A549 (cell line): Measurements from ENCODE around the gene MOB1A. TPM values are rescaled to one million over a fixed set of nuclear protein-coding genes. Genes with fewer than 3 reads are reported as not detected.

Experiments
- ATAC-seq, 2 experiments: fragments of 200-7000 bp in 1 of 2; fragments of >200 bp in 1 of 2; cut with Nextera tagmentation in 1 of 2; cut with Tn5 transposase in 1 of 2; 3 replicates each; pipeline versions ENCODE4 v1.8.0 to v1.9.1; 2018 to 2020; ENCODE audit warnings: mild to moderate bottlenecking in 1 of 2, moderate library complexity in 1 of 2
- CTCF ChIA-PET: fragments of 300-600 bp; sonication (Branson Sonifier 250); formaldehyde crosslinking; extraction: SDS; loops from one replicate; lab custom pipeline; 2021; ENCODE audit warnings: antibody characterized with exemption, inconsistent platforms; lab: Yijun Ruan, JAX
- POLR2A ChIA-PET: fragments of 350-600 bp; formaldehyde crosslinking; extraction: SDS; loops from one replicate; lab custom pipeline; 2021; ENCODE audit warnings: antibody characterized with exemption, inconsistent platforms; lab: Yijun Ruan, JAX
- DNase-seq, 2 experiments: peaks; one replicate each; pipeline versions ENCODE4 v3.0.0 to v3.0.0-alpha.2; 2011 to 2016; ENCODE audit warnings: low read depth in 1 of 2, low spot score in 1 of 2
- FAIRE-seq: peaks from 2 replicates; lab custom pipeline; 2011; peaks lifted over from hg19 to GRCh38; lab: Jason Lieb, UNC
- H3K27ac ChIP-seq, 2 experiments: fragments of >200 bp; sonication (Bioruptor Twin); formaldehyde crosslinking; 3 replicates each; pipeline ENCODE4 v1.5.1; 2016 to 2017
- H3K4me1 ChIP-seq: fragments of >200 bp; sonication (Bioruptor Twin); formaldehyde crosslinking; 3 replicates; pipeline ENCODE4 v1.6.1; 2016
- H3K4me2 ChIP-seq: fragments of >200 bp; sonication (Bioruptor Twin); formaldehyde crosslinking; 3 replicates; pipeline ENCODE4 v1.6.1; 2016
- H3K4me3 ChIP-seq: fragments of >200 bp; sonication (Bioruptor Twin); formaldehyde crosslinking; 3 replicates; pipeline ENCODE4 v1.5.1; 2016
- H3K9me3 ChIP-seq: fragments of >200 bp; sonication (Bioruptor Twin); formaldehyde crosslinking; 3 replicates; pipeline ENCODE4 v1.6.1; 2016
- CHD2 ChIP-seq: fragments of 150-350 bp; IDR thresholded peaks from 2 replicates; pipeline ENCODE4 v1.6.1; 2014; ENCODE audit warnings: low read length; ENCODE audit not compliant: partially characterized antibody
- ESRRA ChIP-seq: fragments of 150-350 bp; IDR thresholded peaks from 2 replicates; pipeline ENCODE4 v1.6.1; 2014; ENCODE audit warnings: mild to moderate bottlenecking, low read length, borderline replicate concordance
- FOSB ChIP-seq: fragments of 250-450 bp; sonication (Bioruptor Pico); IDR thresholded peaks from 2 replicates; pipeline ENCODE4 v1.5.0; 2020; ENCODE audit warnings: mild to moderate bottlenecking, moderate library complexity
- FOSL2 ChIP-seq, 2 experiments: fragments of 450-650 bp in 1 of 2; fragments of >200 bp in 1 of 2; sonication (Bioruptor Twin) in 1 of 2; formaldehyde crosslinking; IDR thresholded peaks; 2 replicates each; pipeline versions ENCODE4 v1.5.0 to v1.6.1; 2016 to 2020; ENCODE audit warnings: mild to moderate bottlenecking in 1 of 2, moderate library complexity in 1 of 2
- GATA3 ChIP-seq: IDR thresholded peaks from 2 replicates; pipeline ENCODE4 v1.6.1; 2012; ENCODE audit warnings: borderline replicate concordance
- HDAC2 ChIP-seq: fragments of 200-600 bp; sonication (generic); IDR thresholded peaks from 2 replicates; pipeline ENCODE4 v1.6.1; 2016
- HEYL ChIP-seq: fragments of 250-450 bp; sonication (Bioruptor Pico); IDR thresholded peaks from 2 replicates; pipeline ENCODE4 v1.8.0; 2021; ENCODE audit warnings: mild to moderate bottlenecking, moderate library complexity
- JUN ChIP-seq, 2 experiments: fragments of >200 bp; sonication (Bioruptor Twin); formaldehyde crosslinking; IDR thresholded peaks; 2 replicates in 1 of 2; 3 replicates in 1 of 2; pipeline ENCODE4 v1.6.1; 2016 to 2017
- MYC ChIP-seq: IDR thresholded peaks from 2 replicates; pipeline ENCODE4 v1.6.1; 2012; ENCODE audit warnings: mild to moderate bottlenecking, inconsistent platforms, low read length, improper control_type of control experiment, borderline replicate concordance
- NFE2L2 ChIP-seq: fragments of 150-350 bp; conservative IDR thresholded peaks from 2 replicates; pipeline ENCODE4 v1.6.1; 2014; ENCODE audit warnings: low read length
- PHF8 ChIP-seq: fragments of 200-600 bp; sonication (generic); IDR thresholded peaks from 2 replicates; pipeline ENCODE4 v1.6.1; 2016; ENCODE audit warnings: low read depth, mild to moderate bottlenecking, antibody characterized with exemption, moderate library complexity, borderline replicate concordance
- RAD21 ChIP-seq, 2 experiments: fragments of >200 bp in 1 of 2; sonication (Bioruptor Twin) in 1 of 2; formaldehyde crosslinking in 1 of 2; IDR thresholded peaks in 1 of 2; conservative IDR thresholded peaks in 1 of 2; 2 replicates in 1 of 2; 3 replicates in 1 of 2; pipeline ENCODE4 v1.6.1; 2012 to 2018; ENCODE audit warnings: inconsistent platforms in 1 of 2
- RNF2 ChIP-seq: fragments of 200-600 bp; sonication (generic); IDR thresholded peaks from 2 replicates; pipeline ENCODE4 v1.6.1; 2016; ENCODE audit warnings: low read depth, mild to moderate bottlenecking, antibody characterized with exemption, moderate library complexity, borderline replicate concordance
- SREBF2 ChIP-seq: fragments of 450-650 bp; IDR thresholded peaks from 2 replicates; pipeline ENCODE4 v1.6.1; 2014; ENCODE audit warnings: mild to moderate bottlenecking, moderate library complexity
- WGBS: methylation state at CpG from one replicate; pipeline ENCODE4 v1.1.6; 2017; ENCODE audit errors: missing lambda C conversion rate; 5-methylcytosine and 5-hydroxymethylcytosine counted together
- polyA plus RNA-seq, 4 experiments: library from polyadenylated mRNA; depleted of rRNA in 3 of 4; stranded (reverse); fragments of >200 nt; fragmentation: RNase III in 1 of 4; extraction: RNeasy Plus Mini Kit Qiagen cat#74134 plus additional on column Dnase treatment in 1 of 4; gene quantifications; 2 replicates in 3 of 4; 3 replicates in 1 of 4; pipeline ENCODE4 v1.2.3, GENCODE V29; 2011 to 2017
- TF ChIP-seq, protein P1 (sequence below): fragments of 450-650 bp; IDR thresholded peaks from 2 replicates; pipeline ENCODE4 v1.6.1; 2014; ENCODE audit warnings: antibody characterized with exemption
- TF ChIP-seq, protein P2 (sequence below): fragments of >200 bp; sonication (Bioruptor Twin); formaldehyde crosslinking; IDR thresholded peaks from 2 replicates; pipeline ENCODE4 v1.6.1; 2016
- TF ChIP-seq, protein P3 (sequence below): IDR thresholded peaks from 2 replicates; pipeline ENCODE4 v1.6.1; 2012
- TF ChIP-seq, protein P4 (sequence below): fragments of >200 bp; sonication (Bioruptor Twin); formaldehyde crosslinking; IDR thresholded peaks from 3 replicates; pipeline ENCODE4 v1.5.1; 2016

MOB1A gene
- polyA plus RNA-seq, 2 of the 4 experiments (the other 2 are of a cell fraction) = 72.6 to 108 TPM

DNA sequence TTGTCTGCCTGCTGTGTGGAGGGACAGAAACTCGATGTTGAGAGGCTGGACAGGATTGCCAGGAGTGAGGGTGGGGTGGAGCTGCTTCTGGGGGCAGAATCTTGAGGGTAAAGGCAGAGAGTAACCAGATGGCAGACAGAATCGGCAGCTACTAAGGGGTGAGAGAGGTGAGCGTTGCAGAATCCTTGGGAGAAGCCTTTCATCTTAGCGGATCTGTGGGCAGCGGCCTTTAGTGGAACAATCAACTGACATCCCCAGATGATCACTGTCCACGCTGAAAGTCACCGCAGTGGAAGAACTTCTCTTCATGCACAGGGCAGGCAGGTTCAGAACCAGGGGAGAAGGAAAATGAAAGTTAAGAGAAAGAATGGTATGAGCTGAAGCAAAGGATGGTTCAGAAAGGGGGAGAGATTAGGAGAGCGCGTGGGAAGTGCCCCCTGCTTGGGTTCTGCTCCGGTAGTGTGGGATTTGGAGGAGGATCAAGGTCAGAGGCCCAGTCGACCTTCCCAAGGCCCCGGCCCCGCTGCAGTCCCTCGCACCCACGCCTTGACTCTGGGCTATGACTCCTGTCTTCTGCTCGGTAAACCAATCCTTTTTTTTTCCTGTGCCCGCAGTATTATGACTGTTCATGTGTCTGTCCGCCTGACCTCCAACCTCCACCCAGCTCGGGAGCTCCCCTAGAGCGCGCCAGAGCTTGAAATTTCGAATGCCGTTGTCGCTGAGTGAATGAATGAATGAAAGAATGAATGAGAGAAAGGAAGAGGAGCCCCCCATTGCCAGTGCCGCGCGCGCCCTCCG lies 31.6 kb downstream of the MOB1A start:
- WGBS = 5% methylated on average over 29 of the region's 29 CpGs
- CTCF ChIA-PET = interaction anchor here (0.7 to 6.7 kb wide), 20 partner anchors 9 to 324 kb away, joined by 3 to 100 read pairs (median 4); partner anchors contain the start of gene MTHFD2
- peak overlapping the region; percentile 82 for H3K4me3 ChIP-seq
- POLR2A ChIA-PET = interaction anchor here (0.5 to 0.7 kb wide), 3 partner anchors 20 to 468 kb away, joined by 3 to 4 read pairs (median 3); no protein-coding TSS in a partner anchor
- peak overlapping the region; percentile 94 for H3K4me2 ChIP-seq
- no peak for TF ChIP-seq FOSL2 (IDR thresholded peaks at IDR 0.05)
- TF ChIP-seq FOSL2 (CRISPR knock-in tag; IDR thresholded peaks at IDR 0.05) = no peak
- TF ChIP-seq, protein P1, sequence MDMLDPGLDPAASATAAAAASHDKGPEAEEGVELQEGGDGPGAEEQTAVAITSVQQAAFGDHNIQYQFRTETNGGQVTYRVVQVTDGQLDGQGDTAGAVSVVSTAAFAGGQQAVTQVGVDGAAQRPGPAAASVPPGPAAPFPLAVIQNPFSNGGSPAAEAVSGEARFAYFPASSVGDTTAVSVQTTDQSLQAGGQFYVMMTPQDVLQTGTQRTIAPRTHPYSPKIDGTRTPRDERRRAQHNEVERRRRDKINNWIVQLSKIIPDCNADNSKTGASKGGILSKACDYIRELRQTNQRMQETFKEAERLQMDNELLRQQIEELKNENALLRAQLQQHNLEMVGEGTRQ = no peak
- no peak for TF ChIP-seq JUN (IDR thresholded peaks at IDR 0.05)
- no peak for TF ChIP-seq HEYL (CRISPR knock-in tag)
- TF ChIP-seq, protein P2, sequence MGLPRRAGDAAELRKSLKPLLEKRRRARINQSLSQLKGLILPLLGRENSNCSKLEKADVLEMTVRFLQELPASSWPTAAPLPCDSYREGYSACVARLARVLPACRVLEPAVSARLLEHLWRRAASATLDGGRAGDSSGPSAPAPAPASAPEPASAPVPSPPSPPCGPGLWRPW = no peak
- no peak for TF ChIP-seq ESRRA
- no peak for TF ChIP-seq PHF8
- TF ChIP-seq CHD2 = no peak
- TF ChIP-seq, protein P3, sequence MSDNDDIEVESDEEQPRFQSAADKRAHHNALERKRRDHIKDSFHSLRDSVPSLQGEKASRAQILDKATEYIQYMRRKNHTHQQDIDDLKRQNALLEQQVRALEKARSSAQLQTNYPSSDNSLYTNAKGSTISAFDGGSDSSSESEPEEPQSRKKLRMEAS = no peak
- TF ChIP-seq NFE2L2 = no peak
- TF ChIP-seq SREBF2 = no peak
- no peak for TF ChIP-seq GATA3
- TF ChIP-seq, protein P4, sequence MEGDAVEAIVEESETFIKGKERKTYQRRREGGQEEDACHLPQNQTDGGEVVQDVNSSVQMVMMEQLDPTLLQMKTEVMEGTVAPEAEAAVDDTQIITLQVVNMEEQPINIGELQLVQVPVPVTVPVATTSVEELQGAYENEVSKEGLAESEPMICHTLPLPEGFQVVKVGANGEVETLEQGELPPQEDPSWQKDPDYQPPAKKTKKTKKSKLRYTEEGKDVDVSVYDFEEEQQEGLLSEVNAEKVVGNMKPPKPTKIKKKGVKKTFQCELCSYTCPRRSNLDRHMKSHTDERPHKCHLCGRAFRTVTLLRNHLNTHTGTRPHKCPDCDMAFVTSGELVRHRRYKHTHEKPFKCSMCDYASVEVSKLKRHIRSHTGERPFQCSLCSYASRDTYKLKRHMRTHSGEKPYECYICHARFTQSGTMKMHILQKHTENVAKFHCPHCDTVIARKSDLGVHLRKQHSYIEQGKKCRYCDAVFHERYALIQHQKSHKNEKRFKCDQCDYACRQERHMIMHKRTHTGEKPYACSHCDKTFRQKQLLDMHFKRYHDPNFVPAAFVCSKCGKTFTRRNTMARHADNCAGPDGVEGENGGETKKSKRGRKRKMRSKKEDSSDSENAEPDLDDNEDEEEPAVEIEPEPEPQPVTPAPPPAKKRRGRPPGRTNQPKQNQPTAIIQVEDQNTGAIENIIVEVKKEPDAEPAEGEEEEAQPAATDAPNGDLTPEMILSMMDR = no peak
- no peak for TF ChIP-seq RNF2
- TF ChIP-seq HDAC2 = no peak
- TF ChIP-seq, all 56 proteins: peak for 0
- ATAC-seq (no peak; a peak in 3 of 6 replicates), FAIRE-seq (no peak), DNase-seq (peak in 1 of 2 experiments; percentile 28)
- H3K4me1 ChIP-seq = peaks cover 15% of the 10 kb centered on the region
- no peaks in the 10 kb centered on the region for H3K9me3 ChIP-seq
- H3K27ac ChIP-seq = peak overlapping the region; percentile 88 to 94

DNA sequence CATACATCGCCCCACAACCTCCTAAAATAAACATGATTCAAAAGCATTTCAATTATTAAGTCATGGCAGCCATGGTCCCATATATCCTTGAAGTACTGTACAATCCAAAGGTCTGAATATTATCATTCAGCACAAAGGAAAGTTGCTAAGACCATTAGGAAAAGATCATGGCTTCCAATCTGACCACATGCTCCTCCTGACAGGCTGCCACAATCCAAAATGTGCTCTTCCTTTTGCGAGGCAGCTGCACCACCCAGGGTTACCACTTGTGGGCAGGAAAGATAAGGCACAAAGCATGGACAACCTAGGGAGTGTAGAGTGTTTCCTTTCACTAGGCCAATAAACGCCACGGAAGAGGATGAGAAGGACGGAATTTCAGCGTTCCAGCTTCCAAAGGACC lies 36.3 kb downstream of the MOB1A start:
- Histone ChIP-seq H3K4me1 (peaks cover 9% of the 10 kb centered on the region; the same call in 2 of the 3 replicates), H3K27ac (no peak overlapping the region), H3K4me3 (no peak overlapping the region), H3K9me3 (no peaks in the 10 kb centered on the region), H3K4me2 (no peak overlapping the region)
- FAIRE-seq (peak; percentile 63), ATAC-seq (peak; percentile 64 to 74; a peak in 5 of 6 replicates), DNase-seq (peak; percentile 41 to 62)
- TF ChIP-seq, protein P3 = peak; percentile 40; the same call in 1 of the 2 replicates
- TF ChIP-seq PHF8 = no peak
- no peak; the same call in 1 of the 2 replicates for TF ChIP-seq MYC
- TF ChIP-seq RAD21 (conservative IDR thresholded peaks at IDR 0.05 in 1 of 2, IDR thresholded peaks at IDR 0.05 in 1 of 2) = peak in 1 of 2 experiments; percentile 30; a peak in 1 of 5 replicates
- no peak for TF ChIP-seq JUN (IDR thresholded peaks at IDR 0.05)
- no peak for TF ChIP-seq FOSB (CRISPR knock-in tag)
- WGBS = 74% methylated on average over 6 of the region's 6 CpGs
- ChIA-PET CTCF (interaction anchor here (0.6 to 1.7 kb wide), 8 partner anchors 9 to 318 kb away, joined by 3 to 9 read pairs (median 3); no protein-coding TSS in a partner anchor), POLR2A (interaction anchor here (1.3 kb wide), 1 partner anchor 314 kb away, joined by 3 read pairs; the partner anchor contains the start of gene STAMBP)
